Measurements from ENCODE around the gene CP.

The CP gene

DNA sequence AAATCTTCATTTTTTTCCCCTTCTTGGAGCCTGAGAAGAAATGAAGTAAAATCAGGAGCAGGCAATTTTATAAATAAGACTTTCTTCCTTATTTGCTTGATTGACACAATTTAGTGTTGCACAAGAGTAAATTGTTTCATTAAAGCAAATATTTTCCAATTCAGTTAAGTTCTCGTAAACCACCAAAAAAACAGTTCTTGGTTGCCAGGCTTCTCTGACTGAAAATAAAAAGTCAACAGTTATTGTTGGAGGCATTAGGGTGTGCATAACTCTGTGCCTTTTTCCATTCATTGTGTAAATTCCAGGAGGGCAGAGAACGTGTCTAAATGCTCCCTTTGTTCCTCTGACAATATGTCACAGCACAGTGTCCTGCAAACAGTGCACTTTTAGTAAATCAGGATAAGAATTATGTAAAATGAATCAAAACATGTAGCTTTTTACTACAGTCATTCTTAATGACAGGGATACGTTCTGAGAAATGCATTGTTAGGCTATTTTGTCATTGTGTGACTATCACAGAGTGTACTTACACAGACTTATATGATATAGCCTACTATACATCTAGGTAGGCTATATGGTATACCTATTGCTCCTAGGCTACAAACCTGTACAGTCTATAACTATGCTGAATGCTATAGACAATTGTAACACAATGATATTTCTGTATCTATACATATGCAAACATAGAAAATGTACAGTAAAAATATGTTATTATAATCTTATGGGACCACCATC lies at the start of gene CP:
CP (minus strand) TSS at position 47 of the 735 bp plus-strand sequence; CDS start at position 10, 37 bp downstream.
- Mint-ChIP-seq H3K9me3 (no peaks in the 10 kb centered on the region), H3K4me1 (peaks cover 23% of the 10 kb centered on the region), H3K27ac (ENCODE audit: low read depth) (no peak within 1 kb of the TSS), H3K27me3 (no peaks in the 10 kb centered on the region), H3K4me3 (no peak within 1 kb of the TSS), H3K36me3 (ENCODE audit: insufficient read depth) (no peaks in the 10 kb centered on the region)
- ATAC-seq (replicated peaks; ENCODE audit: extremely low read depth, poor library complexity, severe bottlenecking) (no peak), DNase-seq (ENCODE audit: low spot score in 2 of 2) (no peak)

DNA sequence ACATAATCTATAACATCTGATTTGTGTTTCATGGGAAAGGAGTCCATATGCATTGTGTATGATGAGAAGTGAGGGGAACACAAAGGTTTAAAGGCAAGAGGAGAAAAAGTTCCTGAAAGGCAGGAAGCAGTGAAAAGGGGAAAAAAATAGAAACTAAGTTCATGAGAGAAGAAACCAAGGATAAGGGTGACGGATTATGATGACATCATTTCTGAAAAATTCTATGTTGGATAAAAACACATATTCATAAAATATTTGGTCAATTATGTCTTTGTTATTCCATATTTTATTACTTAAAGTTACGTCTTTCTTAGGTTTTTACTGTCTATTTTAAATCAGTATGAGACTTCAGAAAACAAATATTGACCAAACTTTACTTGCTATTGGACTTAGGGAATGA lies 48.6 kb upstream of the CP start:
- H3K4me1 Mint-ChIP-seq: no peaks in the 10 kb centered on the region
- H3K27ac Mint-ChIP-seq (ENCODE audit: low read depth): no peak overlapping the region
- no peak for ATAC-seq (replicated peaks; ENCODE audit: extremely low read depth, poor library complexity, severe bottlenecking)
- H3K4me3 Mint-ChIP-seq: no peak overlapping the region
- no peaks in the 10 kb centered on the region for H3K9me3 Mint-ChIP-seq
- no peaks in the 10 kb centered on the region for H3K27me3 Mint-ChIP-seq
- no peak for DNase-seq (ENCODE audit: low spot score in 2 of 2)
- no peaks in the 10 kb centered on the region for H3K36me3 Mint-ChIP-seq (ENCODE audit: insufficient read depth)

DNA sequence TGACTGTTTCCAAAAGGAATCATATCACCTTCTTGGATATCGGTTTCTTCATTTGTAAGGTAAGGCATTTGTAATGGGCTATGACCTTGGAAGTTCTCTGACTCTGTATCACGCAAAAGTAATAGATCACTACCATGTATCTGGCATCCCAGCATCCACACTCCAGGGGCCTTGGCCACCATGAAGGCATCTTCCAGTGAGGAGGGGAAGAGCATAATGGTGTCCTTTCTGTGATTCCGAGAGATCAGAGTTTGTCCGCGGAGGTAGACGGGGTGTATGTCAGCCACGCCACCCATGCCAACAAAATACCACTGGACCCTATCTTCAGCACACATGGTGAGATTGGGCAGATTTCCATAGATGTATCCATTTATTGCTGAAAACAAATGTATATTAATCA lies 48.1 kb upstream of the CP start:
- no peak overlapping the region for H3K27ac Mint-ChIP-seq (ENCODE audit: low read depth)
- DNase-seq (ENCODE audit: low spot score in 2 of 2): no peak

DNA sequence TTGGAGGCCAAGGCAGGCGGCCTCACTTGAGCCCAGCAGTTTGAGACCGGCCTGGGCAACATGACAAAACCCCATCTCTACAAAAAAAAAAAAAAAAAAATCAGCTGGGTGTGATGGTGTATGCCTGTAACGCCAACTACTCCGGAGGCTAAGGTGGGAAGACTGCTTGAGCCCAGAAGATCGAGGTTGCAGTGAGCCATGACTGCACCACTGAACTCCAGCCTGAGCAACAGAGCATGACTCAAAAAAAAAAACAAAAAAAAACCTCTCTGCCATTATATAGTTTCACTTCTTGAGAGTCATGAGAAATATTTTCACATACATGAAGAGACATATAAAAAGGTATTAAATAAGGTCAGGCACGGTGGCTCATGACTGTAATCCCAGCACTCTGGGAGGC lies 45.9 kb upstream of the CP start:
- DNase-seq (ENCODE audit: low spot score in 2 of 2) (no peak), ATAC-seq (replicated peaks; ENCODE audit: extremely low read depth, poor library complexity, severe bottlenecking) (no peak)
- H3K27ac Mint-ChIP-seq (ENCODE audit: low read depth): no peak overlapping the region
- H3K36me3 Mint-ChIP-seq (ENCODE audit: insufficient read depth): no peaks in the 10 kb centered on the region
- H3K9me3 Mint-ChIP-seq: no peaks in the 10 kb centered on the region
- H3K4me1 Mint-ChIP-seq: no peaks in the 10 kb centered on the region
- H3K4me3 Mint-ChIP-seq: no peak overlapping the region
- no peaks in the 10 kb centered on the region for H3K27me3 Mint-ChIP-seq

More for the DNA sequence above, 48.1 kb upstream of the CP start:
- no peak for ATAC-seq (replicated peaks; ENCODE audit: extremely low read depth, poor library complexity, severe bottlenecking)
- H3K36me3 Mint-ChIP-seq (ENCODE audit: insufficient read depth): no peaks in the 10 kb centered on the region
- H3K4me3 Mint-ChIP-seq: no peak overlapping the region
- no peaks in the 10 kb centered on the region for H3K4me1 Mint-ChIP-seq
- no peaks in the 10 kb centered on the region for H3K9me3 Mint-ChIP-seq
- no peaks in the 10 kb centered on the region for H3K27me3 Mint-ChIP-seq

DNA sequence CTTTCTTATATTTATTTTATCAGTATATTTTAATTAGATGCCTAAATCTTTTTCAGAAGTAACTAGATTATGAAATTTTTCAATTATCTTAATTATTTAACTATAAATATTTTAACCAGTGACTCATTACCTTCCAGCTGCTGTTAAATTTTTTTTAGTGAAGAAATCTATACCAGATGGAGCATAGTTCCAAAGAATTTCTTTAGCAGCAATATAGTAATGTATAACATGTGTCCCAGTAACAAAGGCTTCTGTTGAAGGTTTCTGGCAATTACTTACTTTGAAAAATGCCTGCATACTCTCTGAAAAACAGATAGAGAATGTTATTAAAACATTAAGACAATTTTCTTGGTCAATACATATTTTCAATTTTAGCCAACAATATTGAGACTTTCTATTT lies 45.1 kb upstream of the CP start:
- Mint-ChIP-seq H3K4me1 (no peaks in the 10 kb centered on the region), H3K36me3 (ENCODE audit: insufficient read depth) (no peaks in the 10 kb centered on the region), H3K27me3 (no peaks in the 10 kb centered on the region), H3K9me3 (no peaks in the 10 kb centered on the region), H3K27ac (ENCODE audit: low read depth) (no peak overlapping the region), H3K4me3 (no peak overlapping the region)
- ATAC-seq (replicated peaks; ENCODE audit: extremely low read depth, poor library complexity, severe bottlenecking): no peak
- DNase-seq (ENCODE audit: low spot score in 2 of 2): no peak

DNA sequence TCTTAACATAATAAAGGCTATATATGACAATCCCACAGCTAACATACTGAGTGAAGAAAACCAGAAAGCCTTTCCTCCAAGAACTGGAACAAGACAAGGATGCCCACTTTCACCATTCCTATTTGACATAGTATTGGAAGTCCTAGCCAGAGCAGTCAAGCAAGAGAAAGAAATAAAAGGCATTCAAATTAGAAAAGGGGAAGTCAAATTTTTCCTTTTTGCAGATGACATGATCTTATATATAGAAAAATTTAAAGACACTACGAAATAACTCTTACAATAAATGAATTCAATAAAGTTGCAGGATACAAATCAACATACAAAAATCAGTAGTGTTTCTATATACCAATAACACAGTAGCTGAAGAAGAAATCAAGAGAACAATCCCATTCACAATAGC lies 42.2 kb upstream of the CP start:
- no peak overlapping the region for H3K4me3 Mint-ChIP-seq
- ATAC-seq (replicated peaks; ENCODE audit: extremely low read depth, poor library complexity, severe bottlenecking) (no peak), DNase-seq (ENCODE audit: low spot score in 2 of 2) (no peak)
- no peaks in the 10 kb centered on the region for H3K4me1 Mint-ChIP-seq
- H3K9me3 Mint-ChIP-seq: no peaks in the 10 kb centered on the region
- H3K27me3 Mint-ChIP-seq: peaks cover 12% of the 10 kb centered on the region
- no peak overlapping the region for H3K27ac Mint-ChIP-seq (ENCODE audit: low read depth)
- H3K36me3 Mint-ChIP-seq (ENCODE audit: insufficient read depth): no peaks in the 10 kb centered on the region

DNA sequence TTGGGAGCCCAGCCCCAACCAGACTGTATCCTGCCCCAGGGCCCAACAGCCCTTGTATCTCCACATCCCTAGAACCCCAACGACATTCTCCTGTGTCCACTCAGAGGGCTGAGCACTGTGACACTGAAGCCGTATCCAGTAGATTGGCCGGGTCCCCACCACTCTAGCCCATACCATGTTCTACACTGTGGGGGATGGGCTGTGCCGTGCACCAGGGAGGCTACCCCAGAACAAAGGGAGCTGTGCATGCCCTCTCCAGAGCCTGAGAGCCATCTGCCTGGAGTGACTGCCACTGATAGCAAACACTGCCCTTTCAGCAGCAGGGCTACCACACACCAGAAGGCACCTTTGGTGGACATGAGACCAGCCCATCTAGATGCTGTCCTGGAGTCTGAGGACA lies 37.1 kb upstream of the CP start:
- no peak overlapping the region for H3K27ac Mint-ChIP-seq (ENCODE audit: low read depth)
- ATAC-seq (replicated peaks; ENCODE audit: extremely low read depth, poor library complexity, severe bottlenecking) (no peak), DNase-seq (ENCODE audit: low spot score in 2 of 2) (no peak)
- no peak overlapping the region for H3K4me3 Mint-ChIP-seq
- peaks cover 12% of the 10 kb centered on the region for H3K27me3 Mint-ChIP-seq
- no peaks in the 10 kb centered on the region for H3K36me3 Mint-ChIP-seq (ENCODE audit: insufficient read depth)
- H3K9me3 Mint-ChIP-seq: no peaks in the 10 kb centered on the region
- H3K4me1 Mint-ChIP-seq: no peaks in the 10 kb centered on the region

DNA sequence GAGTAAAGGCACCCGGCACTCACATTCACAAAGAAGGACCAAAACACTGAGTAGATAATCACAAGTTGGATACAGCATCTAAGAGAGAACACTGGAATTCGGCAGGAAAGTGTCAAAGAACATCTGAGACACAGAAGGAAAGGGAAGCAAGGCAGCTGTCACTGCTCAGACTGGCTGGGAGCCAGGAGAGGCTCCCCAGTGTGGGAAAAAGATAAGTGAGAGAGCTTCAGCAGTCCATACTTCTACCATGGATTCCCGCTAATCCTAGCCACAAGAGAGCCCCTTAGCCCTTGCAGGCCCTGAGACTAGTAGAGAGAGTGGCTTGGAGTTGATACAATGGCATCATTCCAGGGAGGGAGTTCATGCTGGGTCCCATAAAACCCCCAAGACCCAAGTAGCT lies 36.7 kb upstream of the CP start:
- DNase-seq (ENCODE audit: low spot score in 2 of 2) (no peak), ATAC-seq (replicated peaks; ENCODE audit: extremely low read depth, poor library complexity, severe bottlenecking) (no peak)
- no peaks in the 10 kb centered on the region for H3K36me3 Mint-ChIP-seq (ENCODE audit: insufficient read depth)
- no peak overlapping the region for H3K4me3 Mint-ChIP-seq
- no peak overlapping the region for H3K27ac Mint-ChIP-seq (ENCODE audit: low read depth)
- peaks cover 12% of the 10 kb centered on the region for H3K27me3 Mint-ChIP-seq
- no peaks in the 10 kb centered on the region for H3K4me1 Mint-ChIP-seq
- no peaks in the 10 kb centered on the region for H3K9me3 Mint-ChIP-seq

DNA sequence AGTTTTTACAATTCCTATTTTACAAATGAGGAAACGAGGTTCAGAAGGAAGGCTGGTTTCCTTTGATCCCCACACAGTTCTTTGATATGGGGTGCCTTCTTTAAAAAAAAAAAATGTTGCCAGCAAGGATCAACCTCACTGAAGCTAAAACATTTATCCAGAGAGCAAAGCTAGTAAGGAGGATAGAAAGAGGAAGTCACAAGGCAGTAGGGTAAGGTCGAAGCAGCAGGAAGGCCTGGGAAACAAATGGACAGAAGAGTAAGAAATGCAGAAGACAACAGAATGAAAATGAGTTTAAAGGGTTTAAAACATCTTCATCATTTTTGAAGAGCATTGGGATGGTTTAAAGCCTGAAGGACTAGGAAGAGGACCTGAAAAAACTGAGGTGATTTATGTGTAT lies 30.6 kb upstream of the CP start:
- Mint-ChIP-seq H3K4me1 (no peaks in the 10 kb centered on the region), H3K27me3 (no peaks in the 10 kb centered on the region), H3K4me3 (no peak overlapping the region), H3K9me3 (no peaks in the 10 kb centered on the region), H3K36me3 (ENCODE audit: insufficient read depth) (peaks cover 3% of the 10 kb centered on the region), H3K27ac (ENCODE audit: low read depth) (no peak overlapping the region)
- ATAC-seq (replicated peaks; ENCODE audit: extremely low read depth, poor library complexity, severe bottlenecking): no peak
- DNase-seq (ENCODE audit: low spot score in 2 of 2): no peak

DNA sequence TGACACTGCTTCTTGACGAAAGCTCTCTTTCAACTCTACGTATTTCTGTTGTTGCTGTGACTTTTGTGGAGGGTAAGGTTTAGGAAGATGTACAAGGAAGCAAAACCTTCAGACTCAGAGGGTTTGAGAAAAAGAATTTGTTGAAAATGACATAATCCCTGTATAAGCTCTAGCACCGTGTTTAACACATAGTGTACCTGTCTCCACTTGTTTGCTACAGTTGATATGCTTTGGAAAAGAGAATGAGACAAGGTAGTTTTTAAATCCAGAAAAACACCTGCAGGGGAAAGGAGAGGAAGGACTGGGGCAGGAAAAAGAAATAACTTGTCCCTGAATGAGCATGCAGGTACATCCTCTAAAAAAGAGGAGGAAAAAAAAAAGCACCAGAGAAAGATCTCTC lies 29.6 kb upstream of the CP start:
- DNase-seq (ENCODE audit: low spot score in 2 of 2) (no peak), ATAC-seq (replicated peaks; ENCODE audit: extremely low read depth, poor library complexity, severe bottlenecking) (no peak)
- H3K9me3 Mint-ChIP-seq: no peaks in the 10 kb centered on the region
- peaks cover 3% of the 10 kb centered on the region for H3K36me3 Mint-ChIP-seq (ENCODE audit: insufficient read depth)
- H3K4me3 Mint-ChIP-seq: no peak overlapping the region
- H3K4me1 Mint-ChIP-seq: peaks cover 4% of the 10 kb centered on the region
- H3K27ac Mint-ChIP-seq (ENCODE audit: low read depth): no peak overlapping the region
- H3K27me3 Mint-ChIP-seq: no peaks in the 10 kb centered on the region

DNA sequence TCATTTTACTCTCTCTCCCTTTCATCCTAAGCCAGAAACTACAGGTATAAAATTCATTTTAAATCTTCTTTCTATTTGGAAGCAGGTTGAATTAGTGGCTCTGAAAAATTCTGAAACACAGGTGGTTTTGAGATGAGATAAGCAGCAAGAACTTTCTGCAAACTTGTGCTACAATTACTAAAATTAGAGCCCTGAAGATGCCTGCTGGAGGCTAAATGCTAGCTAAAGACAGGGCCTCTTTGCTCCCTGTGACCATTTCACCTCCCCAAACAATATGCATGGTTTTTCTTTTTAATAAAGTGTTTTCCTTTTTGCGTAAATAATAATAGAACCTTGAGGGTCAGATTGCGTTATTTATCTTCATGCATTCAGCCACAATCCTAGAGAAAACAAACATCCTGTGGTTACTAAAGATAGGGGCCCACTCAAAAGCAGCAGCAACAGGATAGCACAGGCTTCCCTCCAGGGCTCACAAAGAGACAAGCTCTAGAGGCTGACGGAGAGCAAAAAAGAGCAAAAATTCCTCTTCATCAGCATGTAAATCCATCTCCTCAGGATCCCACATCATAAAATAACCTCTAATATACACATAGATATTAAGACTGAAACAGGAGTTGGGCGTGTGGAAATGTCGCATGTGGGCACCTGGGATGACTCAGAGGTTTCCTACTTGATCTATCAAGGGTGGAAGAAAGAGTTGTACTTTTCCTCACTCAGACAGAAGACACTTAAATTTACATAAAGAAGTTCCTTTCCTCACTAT lies 26.5 kb upstream of the CP start:
- H3K4me1 Mint-ChIP-seq: peaks cover 11% of the 10 kb centered on the region
- DNase-seq (ENCODE audit: low spot score in 2 of 2) (no peak), ATAC-seq (replicated peaks; ENCODE audit: extremely low read depth, poor library complexity, severe bottlenecking) (no peak)
- no peak overlapping the region for H3K27ac Mint-ChIP-seq (ENCODE audit: low read depth)
- peaks cover 3% of the 10 kb centered on the region for H3K36me3 Mint-ChIP-seq (ENCODE audit: insufficient read depth)
- no peak overlapping the region for H3K4me3 Mint-ChIP-seq
- no peaks in the 10 kb centered on the region for H3K9me3 Mint-ChIP-seq
- H3K27me3 Mint-ChIP-seq: no peaks in the 10 kb centered on the region

DNA sequence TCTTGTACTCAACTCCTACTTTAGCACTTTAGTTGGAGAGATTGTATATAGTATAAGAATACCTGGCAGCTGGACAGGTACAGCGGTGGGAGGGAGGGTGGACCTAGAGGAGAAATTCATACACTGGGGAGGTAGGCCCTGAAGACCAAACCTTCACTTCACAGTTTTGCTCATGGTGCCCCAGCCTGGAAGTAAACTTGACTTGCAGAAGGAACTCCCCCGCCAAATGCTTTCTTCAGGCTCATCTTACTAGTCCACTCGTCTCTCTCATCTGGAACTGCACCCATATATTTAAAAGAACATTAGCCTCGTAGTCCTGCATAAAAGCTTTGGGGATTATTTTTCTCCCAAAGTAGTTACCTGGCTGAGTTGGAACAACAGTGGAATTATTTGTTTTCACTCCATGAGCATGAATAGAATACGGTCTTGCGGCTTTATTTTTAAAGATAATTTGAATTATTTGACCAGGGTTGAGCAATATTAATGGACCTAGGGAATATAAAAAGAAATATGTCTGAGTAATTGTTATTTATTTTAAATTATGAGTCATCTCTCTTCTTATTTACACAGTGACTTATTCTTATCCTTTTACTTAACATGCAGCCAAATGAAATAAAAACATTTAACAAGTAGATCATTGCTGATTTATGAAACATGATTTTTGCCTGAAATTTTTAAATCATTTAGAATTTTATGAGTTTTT lies 25.5 kb upstream of the CP start:
- peaks cover 11% of the 10 kb centered on the region for H3K4me1 Mint-ChIP-seq

More for the DNA sequence above, 25.5 kb upstream of the CP start:
- Mint-ChIP-seq H3K27ac (ENCODE audit: low read depth) (no peak overlapping the region), H3K36me3 (ENCODE audit: insufficient read depth) (peaks cover 3% of the 10 kb centered on the region), H3K4me3 (no peak overlapping the region), H3K27me3 (no peaks in the 10 kb centered on the region), H3K9me3 (no peaks in the 10 kb centered on the region)
- DNase-seq (ENCODE audit: low spot score in 2 of 2): no peak
- ATAC-seq (replicated peaks; ENCODE audit: extremely low read depth, poor library complexity, severe bottlenecking): no peak

Measured in central memory CD8-positive, alpha-beta T cell (primary cell).